ENCODE results near the gene MACROD2. TPM values are rescaled to one million over a fixed set of nuclear protein-coding genes. Genes with fewer than 3 reads are reported as not detected.
"Not testable (repeated sequence)": the region's sequence is repeated elsewhere in the genome, so short reads cannot be mapped to it uniquely, and the experiment has no call there.

MACROD2 gene
- total RNA-seq, 1 donor from 2014 or later: not detected

DNA sequence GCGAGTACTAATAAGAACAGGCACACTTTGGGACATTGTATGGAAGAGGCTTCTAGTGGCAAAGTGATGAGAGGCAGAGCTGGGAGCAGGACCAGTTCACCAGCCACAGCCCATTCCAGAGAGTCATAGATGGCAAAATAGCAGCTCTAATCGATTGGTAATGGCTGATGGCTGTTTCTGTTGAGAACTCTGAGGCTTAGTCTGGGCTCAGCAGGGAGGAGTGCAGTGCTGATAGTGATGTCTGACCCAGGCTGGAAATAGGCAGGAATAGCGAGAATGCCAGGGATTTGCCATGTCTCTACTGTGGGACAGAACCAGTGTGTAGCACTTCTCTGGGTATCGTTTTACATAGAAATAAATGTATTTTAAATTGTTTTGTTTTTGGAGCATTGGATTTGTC, 962.1 kb downstream of the MACROD2 start:
- H3K4me1 Mint-ChIP-seq (ENCODE audit: low read depth): no peaks in the 10 kb centered on the region
- H3K36me3 Mint-ChIP-seq (ENCODE audit: low read depth): no peaks in the 10 kb centered on the region
- H3K27ac Mint-ChIP-seq: no peak overlapping the region
- H3K9me3 Mint-ChIP-seq: peaks cover 23% of the 10 kb centered on the region
- no peaks in the 10 kb centered on the region for H3K27me3 Mint-ChIP-seq (ENCODE audit: low read depth)
- no peak for DNase-seq (ENCODE audit: low spot score)
- H3K4me3 Mint-ChIP-seq (ENCODE audit: low read depth): no peak overlapping the region
- intact Hi-C loops (cut with micrococcal nuclease): no loop called here

DNA sequence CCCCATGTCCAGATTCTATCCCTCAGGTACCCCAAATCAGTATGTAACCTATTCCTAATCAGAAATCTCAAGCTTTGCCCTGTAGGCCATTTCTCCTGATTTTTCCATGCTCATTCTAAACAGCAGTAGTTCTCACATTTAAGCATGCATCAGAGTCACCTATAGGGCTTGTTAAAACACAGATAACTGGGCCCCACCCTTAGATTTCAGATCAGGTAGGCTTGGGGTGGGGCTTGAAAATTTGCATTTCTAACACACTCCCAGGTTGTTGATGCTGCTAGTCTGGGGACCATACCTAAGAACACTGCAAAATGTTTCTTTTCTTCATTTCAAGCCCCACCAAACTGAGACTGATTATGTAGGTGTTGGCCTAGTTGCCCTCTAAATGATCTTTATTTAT, 963.3 kb downstream of the MACROD2 start:
- peaks cover 30% of the 10 kb centered on the region for H3K9me3 Mint-ChIP-seq
- H3K4me1 Mint-ChIP-seq (ENCODE audit: low read depth): no peaks in the 10 kb centered on the region
- no peaks in the 10 kb centered on the region for H3K27me3 Mint-ChIP-seq (ENCODE audit: low read depth)
- H3K27ac Mint-ChIP-seq: no peak overlapping the region
- no peak overlapping the region for H3K4me3 Mint-ChIP-seq (ENCODE audit: low read depth)
- no peak for DNase-seq (ENCODE audit: low spot score)
- H3K36me3 Mint-ChIP-seq (ENCODE audit: low read depth): no peaks in the 10 kb centered on the region
- intact Hi-C loops (cut with micrococcal nuclease): no loop called here

DNA sequence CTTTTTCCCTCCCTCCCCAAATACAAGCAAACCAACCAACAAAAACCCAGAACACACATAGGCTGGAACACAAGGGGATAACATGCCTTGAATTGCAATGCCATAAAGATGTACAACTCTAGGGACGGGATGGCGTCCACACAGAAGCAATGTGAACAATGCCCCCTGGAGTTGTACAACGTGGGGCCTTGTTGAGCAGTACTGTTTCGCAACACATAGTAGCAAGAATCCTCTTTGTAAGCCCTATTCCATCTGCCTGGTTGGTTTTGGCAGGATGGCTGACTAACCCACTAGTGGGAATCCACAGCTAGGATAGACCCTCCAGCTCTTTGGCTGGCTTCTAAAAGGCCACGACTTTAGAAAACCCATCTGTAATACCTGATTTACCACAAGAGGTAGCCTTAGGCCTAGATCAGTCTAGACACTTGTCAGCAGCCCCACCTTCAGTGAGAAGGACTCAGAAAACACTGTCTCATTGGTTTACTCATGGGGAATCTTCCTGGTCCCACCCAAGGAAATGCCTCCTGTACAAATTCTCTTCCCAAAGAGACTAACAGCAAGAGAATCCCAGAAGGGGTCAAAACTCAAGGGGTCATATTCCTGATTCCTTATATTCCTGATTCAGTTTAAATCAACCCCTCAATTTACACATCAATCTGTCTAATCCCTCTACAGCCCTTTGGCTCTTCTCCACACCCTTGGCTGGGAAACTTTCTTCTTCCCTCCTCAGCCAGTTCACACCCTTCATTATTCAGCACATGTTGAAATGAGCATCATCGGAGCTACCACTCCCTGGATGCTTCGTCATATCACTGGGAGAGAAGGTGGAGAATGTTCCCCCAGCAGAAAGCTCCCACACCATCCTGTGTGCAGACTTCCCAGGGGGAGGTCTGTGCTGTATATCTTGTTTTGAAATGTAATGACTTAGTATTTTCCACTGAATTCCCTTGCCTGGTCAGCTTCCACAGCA, 964.5 kb downstream of the MACROD2 start:
- Mint-ChIP-seq H3K27me3 (ENCODE audit: low read depth) (no peaks in the 10 kb centered on the region), H3K36me3 (ENCODE audit: low read depth) (no peaks in the 10 kb centered on the region), H3K4me1 (ENCODE audit: low read depth) (no peaks in the 10 kb centered on the region), H3K4me3 (ENCODE audit: low read depth) (no peak overlapping the region), H3K9me3 (peaks cover 31% of the 10 kb centered on the region), H3K27ac (no peak overlapping the region)
- intact Hi-C loops (cut with micrococcal nuclease): no loop called here
- no peak for DNase-seq (ENCODE audit: low spot score)

DNA sequence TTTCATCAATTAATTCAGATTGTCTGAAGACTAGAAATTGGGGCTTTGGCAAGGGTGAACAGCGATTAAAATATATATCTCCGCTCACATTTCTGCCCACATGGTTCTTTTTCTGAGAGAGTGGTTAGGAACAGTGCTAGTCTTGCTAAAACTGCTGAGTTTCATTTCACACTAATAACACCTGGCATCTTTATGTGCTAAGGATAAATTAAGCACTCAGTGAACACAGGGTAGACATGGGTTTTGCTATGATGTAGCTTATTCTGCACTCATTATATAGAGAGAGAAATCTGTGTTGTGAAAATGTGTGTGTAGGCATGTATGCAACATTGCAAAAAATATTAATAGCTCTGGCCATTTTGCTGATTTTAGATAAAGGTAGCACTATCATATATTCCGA, 965.5 kb downstream of the MACROD2 start:
- H3K27ac Mint-ChIP-seq: no peak overlapping the region
- intact Hi-C loops (cut with micrococcal nuclease): no loop called here
- DNase-seq (ENCODE audit: low spot score): no peak
- H3K27me3 Mint-ChIP-seq (ENCODE audit: low read depth): no peaks in the 10 kb centered on the region
- peaks cover 31% of the 10 kb centered on the region for H3K9me3 Mint-ChIP-seq
- no peaks in the 10 kb centered on the region for H3K4me1 Mint-ChIP-seq (ENCODE audit: low read depth)
- no peaks in the 10 kb centered on the region for H3K36me3 Mint-ChIP-seq (ENCODE audit: low read depth)
- H3K4me3 Mint-ChIP-seq (ENCODE audit: low read depth): no peak overlapping the region

DNA sequence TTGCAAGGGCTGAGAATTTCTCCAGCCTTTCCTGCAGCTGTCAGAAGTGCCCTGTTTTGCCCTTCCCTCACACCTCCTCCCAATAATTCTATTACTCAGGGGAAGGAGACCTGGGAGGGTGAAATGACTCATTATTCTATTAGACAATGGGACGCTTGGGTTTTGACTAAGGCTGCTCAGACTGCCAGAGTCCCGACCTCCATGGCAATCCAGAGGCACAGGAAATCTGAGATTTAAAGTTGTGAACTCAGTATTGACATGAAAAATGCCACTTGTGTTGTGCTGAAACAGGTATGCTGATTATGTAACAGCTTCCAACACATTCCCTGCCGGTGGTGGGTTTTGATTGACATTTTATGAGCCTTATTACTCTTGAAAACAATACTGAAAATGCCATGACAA, 967.9 kb downstream of the MACROD2 start:
- H3K27ac Mint-ChIP-seq: no peak overlapping the region
- no peak overlapping the region for H3K4me3 Mint-ChIP-seq (ENCODE audit: low read depth)
- no peaks in the 10 kb centered on the region for H3K36me3 Mint-ChIP-seq (ENCODE audit: low read depth)
- no peaks in the 10 kb centered on the region for H3K4me1 Mint-ChIP-seq (ENCODE audit: low read depth)
- peaks cover 35% of the 10 kb centered on the region for H3K9me3 Mint-ChIP-seq
- intact Hi-C loops (cut with micrococcal nuclease): no loop called here
- DNase-seq (ENCODE audit: low spot score): no peak
- H3K27me3 Mint-ChIP-seq (ENCODE audit: low read depth): no peaks in the 10 kb centered on the region

DNA sequence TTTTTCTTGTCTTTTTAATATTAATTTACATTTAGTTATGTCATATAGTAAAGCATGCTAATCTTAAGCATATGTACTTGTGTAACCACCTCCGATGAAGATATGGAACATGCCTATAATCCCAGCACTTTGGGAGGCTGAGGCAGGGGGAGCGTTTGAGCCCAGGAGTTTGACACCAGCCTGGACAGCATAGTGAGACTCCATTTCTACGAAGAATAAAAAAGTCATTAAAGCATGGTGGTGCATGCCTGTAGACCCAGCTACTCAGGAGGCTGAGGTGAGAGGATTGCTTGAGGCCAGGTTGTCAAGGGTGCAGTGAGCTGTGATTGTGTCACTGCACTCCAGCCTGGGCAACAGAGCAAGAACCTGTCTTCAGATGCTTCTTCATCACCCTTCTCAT, 970.9 kb downstream of the MACROD2 start:
- H3K27me3 Mint-ChIP-seq (ENCODE audit: low read depth): no peaks in the 10 kb centered on the region

DNA sequence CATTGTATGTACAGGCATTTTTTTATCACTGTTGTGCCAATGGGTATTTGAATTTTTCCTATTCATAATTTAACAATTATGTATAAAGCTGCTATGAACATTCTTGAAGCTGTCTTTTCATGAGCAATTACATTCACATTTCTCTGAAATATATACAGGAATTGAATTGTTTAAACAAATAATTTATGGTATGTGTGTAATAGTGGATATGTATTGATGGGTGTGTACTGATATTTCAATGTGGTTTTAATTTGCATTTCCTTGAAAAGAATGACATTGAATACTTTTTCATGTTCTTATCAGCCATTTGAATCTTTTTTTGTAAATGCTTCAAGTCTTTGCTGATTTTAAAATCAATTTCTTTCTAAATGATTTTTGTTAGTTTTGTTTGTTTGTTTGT, 971.5 kb downstream of the MACROD2 start:
- DNase-seq (ENCODE audit: low spot score): no peak
- peaks cover 31% of the 10 kb centered on the region for H3K9me3 Mint-ChIP-seq
- H3K4me1 Mint-ChIP-seq (ENCODE audit: low read depth): no peaks in the 10 kb centered on the region
- no peaks in the 10 kb centered on the region for H3K36me3 Mint-ChIP-seq (ENCODE audit: low read depth)
- intact Hi-C loops (cut with micrococcal nuclease): no loop called here
- no peaks in the 10 kb centered on the region for H3K27me3 Mint-ChIP-seq (ENCODE audit: low read depth)
- H3K4me3 Mint-ChIP-seq (ENCODE audit: low read depth): no peak overlapping the region
- no peak overlapping the region for H3K27ac Mint-ChIP-seq

More for the DNA sequence above, 970.9 kb downstream of the MACROD2 start:
- no peak overlapping the region for H3K27ac Mint-ChIP-seq
- no peak for DNase-seq (ENCODE audit: low spot score)
- no peaks in the 10 kb centered on the region for H3K4me1 Mint-ChIP-seq (ENCODE audit: low read depth)
- peaks cover 30% of the 10 kb centered on the region for H3K9me3 Mint-ChIP-seq
- H3K4me3 Mint-ChIP-seq (ENCODE audit: low read depth): no peak overlapping the region
- H3K36me3 Mint-ChIP-seq (ENCODE audit: low read depth): no peaks in the 10 kb centered on the region
- intact Hi-C loops (cut with micrococcal nuclease): no loop called here

DNA sequence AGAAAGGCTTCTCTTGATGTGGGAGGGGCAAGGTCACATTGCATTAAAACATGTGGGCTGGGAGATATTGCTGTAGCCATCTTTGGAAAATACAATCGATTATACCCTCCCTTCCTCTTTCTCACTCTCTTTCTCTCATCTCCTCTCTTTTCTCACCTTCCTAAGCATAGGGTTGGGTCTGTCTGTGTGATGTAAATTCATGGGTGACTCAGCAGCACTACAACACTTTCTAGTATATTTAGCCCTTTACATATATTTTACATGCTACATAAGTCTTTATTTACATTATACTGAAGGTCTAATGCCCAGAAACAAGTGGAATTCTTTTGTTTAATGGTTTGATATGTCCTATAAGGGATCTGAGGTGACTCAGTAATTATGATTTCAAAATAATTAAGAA, 976.9 kb downstream of the MACROD2 start:
- no peak for DNase-seq (ENCODE audit: low spot score)
- H3K4me3 Mint-ChIP-seq (ENCODE audit: low read depth): no peak overlapping the region
- intact Hi-C loops (cut with micrococcal nuclease): no loop called here
- H3K9me3 Mint-ChIP-seq: peaks cover 47% of the 10 kb centered on the region
- no peak overlapping the region for H3K27ac Mint-ChIP-seq
- no peaks in the 10 kb centered on the region for H3K4me1 Mint-ChIP-seq (ENCODE audit: low read depth)
- no peaks in the 10 kb centered on the region for H3K36me3 Mint-ChIP-seq (ENCODE audit: low read depth)
- H3K27me3 Mint-ChIP-seq (ENCODE audit: low read depth): no peaks in the 10 kb centered on the region

DNA sequence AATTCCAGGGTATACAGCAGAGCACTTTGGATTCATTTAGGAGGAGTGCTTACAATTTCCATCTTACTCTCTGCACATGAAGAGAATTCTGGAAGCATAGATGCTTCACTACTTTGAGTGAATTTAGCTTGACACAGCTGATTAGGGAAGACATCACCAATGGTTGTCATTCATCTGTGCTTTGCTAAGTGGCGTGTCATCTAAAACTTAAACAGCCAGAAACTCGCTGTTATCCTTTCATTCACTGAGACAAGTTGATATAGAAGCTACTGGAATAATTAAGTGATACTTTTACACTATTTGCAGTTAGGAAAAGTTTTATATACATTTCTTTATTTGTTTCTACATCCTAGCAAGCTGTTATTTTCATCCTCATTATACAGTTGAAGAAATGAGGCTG, 977.4 kb downstream of the MACROD2 start:
- intact Hi-C loops (cut with micrococcal nuclease): no loop called here
- Mint-ChIP-seq H3K4me3 (ENCODE audit: low read depth) (no peak overlapping the region), H3K4me1 (ENCODE audit: low read depth) (no peaks in the 10 kb centered on the region), H3K36me3 (ENCODE audit: low read depth) (no peaks in the 10 kb centered on the region), H3K27ac (no peak overlapping the region), H3K9me3 (peaks cover 48% of the 10 kb centered on the region), H3K27me3 (ENCODE audit: low read depth) (no peaks in the 10 kb centered on the region)
- no peak for DNase-seq (ENCODE audit: low spot score)

DNA sequence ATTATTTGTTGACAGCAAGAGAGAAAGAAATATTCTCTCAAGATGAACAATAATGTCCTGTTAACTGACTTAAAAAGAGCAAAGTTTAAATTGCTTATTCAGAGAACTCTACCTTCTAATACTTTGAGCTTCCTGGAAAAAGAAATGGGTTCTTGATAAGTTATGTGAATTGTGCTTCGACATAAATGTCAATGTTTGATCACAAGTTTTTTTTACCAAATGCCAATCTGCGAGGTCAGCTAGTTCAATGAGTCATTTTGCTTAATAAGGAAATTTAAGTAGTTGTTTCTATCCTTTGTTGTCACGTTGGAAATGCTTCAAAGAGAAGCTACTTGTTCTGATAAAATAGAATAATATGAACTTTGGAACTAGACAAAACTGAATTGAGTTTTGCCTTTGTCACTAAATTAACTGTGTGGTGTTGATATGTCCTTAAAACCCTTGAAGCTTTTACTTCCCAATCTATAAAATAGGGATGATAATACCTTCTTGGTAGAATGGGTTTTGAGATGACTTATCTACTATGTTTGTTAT, 984.2 kb downstream of the MACROD2 start:
- Mint-ChIP-seq H3K27me3 (ENCODE audit: low read depth) (no peaks in the 10 kb centered on the region), H3K4me1 (ENCODE audit: low read depth) (no peaks in the 10 kb centered on the region), H3K36me3 (ENCODE audit: low read depth) (no peaks in the 10 kb centered on the region), H3K27ac (no peak overlapping the region), H3K4me3 (ENCODE audit: low read depth) (no peak overlapping the region), H3K9me3 (peaks cover 62% of the 10 kb centered on the region)
- no peak for DNase-seq (ENCODE audit: low spot score)
- intact Hi-C loops (cut with micrococcal nuclease): no loop called here

DNA sequence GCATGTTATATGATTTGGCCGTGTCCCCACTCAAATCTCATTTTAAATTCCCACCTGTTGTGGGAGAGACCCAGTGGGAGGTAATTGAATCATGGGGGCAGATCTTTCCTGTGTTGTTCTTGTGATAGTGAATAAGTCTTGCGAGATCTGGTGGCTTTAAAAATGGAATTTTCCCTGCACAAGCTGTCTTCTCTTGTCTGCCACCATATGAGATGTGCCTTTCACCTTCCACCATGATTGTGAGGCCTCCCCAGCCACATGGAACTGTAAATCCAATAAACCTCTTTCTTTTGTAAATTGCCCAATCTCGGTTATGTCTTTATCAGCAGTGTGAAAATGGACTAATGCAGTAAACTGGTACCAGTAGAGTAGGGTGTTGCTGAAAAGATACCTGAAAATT, 986.2 kb downstream of the MACROD2 start:
- intact Hi-C loops (cut with micrococcal nuclease); H3K36me3 Mint-ChIP-seq (ENCODE audit: low read depth); H3K27ac Mint-ChIP-seq; H3K4me1 Mint-ChIP-seq (ENCODE audit: low read depth); H3K4me3 Mint-ChIP-seq (ENCODE audit: low read depth); DNase-seq (ENCODE audit: low spot score); H3K27me3 Mint-ChIP-seq (ENCODE audit: low read depth): not testable (repeated sequence)
- peaks cover 49% of the 10 kb centered on the region for H3K9me3 Mint-ChIP-seq

DNA sequence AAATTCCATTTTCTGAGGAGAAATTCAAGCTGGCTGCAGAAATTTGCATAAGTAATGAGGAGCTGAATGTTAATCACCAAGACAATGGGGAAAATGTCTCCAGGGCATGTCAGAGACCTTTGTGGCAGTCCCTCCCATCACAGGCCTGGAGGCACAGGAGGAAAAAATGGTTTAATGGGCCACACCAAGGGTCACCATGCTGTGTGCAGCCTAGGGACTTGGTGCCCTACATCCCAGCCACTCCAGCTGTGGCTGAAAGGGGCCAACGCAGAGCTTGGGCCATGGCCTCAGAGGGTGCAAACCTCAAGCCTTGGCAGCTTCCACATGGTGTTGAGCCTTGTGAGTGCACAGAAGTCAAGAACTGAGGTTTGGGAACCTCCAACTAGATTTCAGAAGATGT, 987.0 kb downstream of the MACROD2 start:
- peaks cover 47% of the 10 kb centered on the region for H3K9me3 Mint-ChIP-seq
- H3K27me3 Mint-ChIP-seq (ENCODE audit: low read depth); intact Hi-C loops (cut with micrococcal nuclease); H3K27ac Mint-ChIP-seq; DNase-seq (ENCODE audit: low spot score); H3K4me3 Mint-ChIP-seq (ENCODE audit: low read depth); H3K4me1 Mint-ChIP-seq (ENCODE audit: low read depth); H3K36me3 Mint-ChIP-seq (ENCODE audit: low read depth): not testable (repeated sequence)

DNA sequence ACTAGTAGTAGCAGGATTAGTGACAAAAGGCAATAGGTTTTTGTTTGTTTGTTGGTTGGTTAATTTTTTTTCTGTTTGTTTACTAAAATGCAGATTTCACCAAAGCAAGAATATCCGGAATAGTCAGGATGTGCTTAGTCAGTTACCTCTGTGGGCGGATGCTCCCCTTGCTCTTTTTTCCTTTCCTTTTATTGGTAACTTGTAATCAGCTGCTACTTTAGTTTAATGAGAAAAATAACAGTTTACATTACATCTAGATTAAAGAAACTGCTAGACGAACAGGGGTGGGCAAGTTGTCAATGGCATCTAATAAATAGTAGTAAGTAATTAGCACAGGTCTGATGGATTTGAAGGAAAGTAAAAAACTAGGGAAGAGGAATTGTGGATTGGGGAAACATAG, 989.0 kb downstream of the MACROD2 start:
- Mint-ChIP-seq H3K4me3 (ENCODE audit: low read depth) (no peak overlapping the region), H3K27me3 (ENCODE audit: low read depth) (no peaks in the 10 kb centered on the region), H3K36me3 (ENCODE audit: low read depth) (no peaks in the 10 kb centered on the region), H3K4me1 (ENCODE audit: low read depth) (no peaks in the 10 kb centered on the region), H3K9me3 (peaks cover 44% of the 10 kb centered on the region), H3K27ac (no peak overlapping the region)
- intact Hi-C loops (cut with micrococcal nuclease): no loop called here
- no peak for DNase-seq (ENCODE audit: low spot score)

Measured in activated T-helper 2 cell treated with anti-CD3 and anti-CD28 coated beads, Interferon-gamma antibody, Interleukin-2, Interleukin-4, amounts not matched to agents 10 μg/mL and 5 μg/mL and 100 μg/mL, durations not matched to agents 14 hours and 24 hours and 36 hours (primary cell).